GM23248 (cell line): ENCODE measurements around the gene LHCGR.

Source experiments
- EZH2 ChIP-seq: fragments of 200-600 bp; sonication (generic); IDR thresholded peaks from 2 replicates; pipeline ENCODE4 v1.6.1; 2018; ENCODE audit warnings: antibody characterized with exemption, mild to moderate bottlenecking; ENCODE audit not compliant: insufficient read depth, poor library complexity, severe bottlenecking
- EZH2phosphoT487 ChIP-seq: fragments of 200-600 bp; sonication (generic); IDR thresholded peaks from 2 replicates; pipeline ENCODE4 v1.6.1; 2018; ENCODE audit warnings: antibody characterized with exemption, moderate library complexity, mild to moderate bottlenecking, low read depth; ENCODE audit not compliant: insufficient read depth

GRCh38 chr2:48717846-48718245 is 37.7 kb downstream of the LHCGR start:
- no peak for TF ChIP-seq EZH2
- no peak for TF ChIP-seq EZH2phosphoT487
